H9 (cell line): ENCODE results near the gene DCDC1. TPM values are rescaled to one million over a fixed set of nuclear protein-coding genes. Genes with fewer than 3 reads are reported as not detected.

Experiments
- DNase-seq: peaks from one replicate; pipeline ENCODE4 v3.0.0-alpha.2; 2017
- H2AFZ ChIP-seq: one replicate; pipeline ENCODE4 v1.6.1; 2013; ENCODE audit warnings: mild to moderate bottlenecking, low read length, control low read depth, moderate library complexity
- H2AK5ac ChIP-seq: 2 replicates; pipeline ENCODE4 v1.6.1; 2013; ENCODE audit warnings: low read length, control low read depth, mixed read lengths; ENCODE audit not compliant: insufficient read length
- H2BK120ac ChIP-seq: one replicate; pipeline ENCODE4 v1.6.1; 2013; ENCODE audit warnings: low read depth, mild to moderate bottlenecking, low read length, control low read depth, inconsistent platforms; ENCODE audit not compliant: poor library complexity, severe bottlenecking
- H2BK12ac ChIP-seq: 2 replicates; pipeline ENCODE4 v1.6.1; 2013; ENCODE audit warnings: low read length, control low read depth, mixed read lengths, low read depth; ENCODE audit not compliant: insufficient read length
- H2BK15ac ChIP-seq: 2 replicates; pipeline ENCODE4 v1.6.1; 2013; ENCODE audit warnings: low read depth, low read length, control low read depth
- H2BK20ac ChIP-seq: one replicate; pipeline ENCODE4 v1.6.1; 2013; ENCODE audit warnings: low read depth, mild to moderate bottlenecking, low read length, control low read depth, inconsistent platforms; ENCODE audit not compliant: poor library complexity, severe bottlenecking
- H2BK5ac ChIP-seq: 2 replicates; pipeline ENCODE4 v1.6.1; 2013; ENCODE audit warnings: low read length, control low read depth, mixed read lengths; ENCODE audit not compliant: insufficient read length
- H3K14ac ChIP-seq: 2 replicates; pipeline ENCODE4 v1.6.1; 2013; ENCODE audit warnings: low read length, control low read depth; ENCODE audit not compliant: insufficient read depth
- H3K18ac ChIP-seq: 2 replicates; pipeline ENCODE4 v1.6.1; 2013; ENCODE audit warnings: low read depth, mild to moderate bottlenecking, mixed read lengths, low read length, control low read depth; ENCODE audit not compliant: insufficient read length
- H3K23ac ChIP-seq: 2 replicates; pipeline ENCODE4 v1.6.1; 2013; ENCODE audit warnings: low read length, control low read depth, mixed read lengths, low read depth; ENCODE audit not compliant: insufficient read length
- H3K23me2 ChIP-seq: 2 replicates; pipeline ENCODE4 v1.6.1; 2013; ENCODE audit warnings: low read depth, mild to moderate bottlenecking, mixed read lengths, low read length, control low read depth; ENCODE audit not compliant: insufficient read length, poor library complexity, severe bottlenecking
- H3K27ac ChIP-seq: 2 replicates; pipeline ENCODE4 v1.5.1; 2013; ENCODE audit warnings: low read length, control low read depth, mixed read lengths, low read depth; ENCODE audit not compliant: insufficient read length
- H3K27me3 ChIP-seq: 2 replicates; pipeline ENCODE4 v1.6.1; 2013; ENCODE audit warnings: low read length, control low read depth, inconsistent platforms; ENCODE audit not compliant: insufficient read depth
- H3K4ac ChIP-seq: 2 replicates; pipeline ENCODE4 v1.6.1; 2013; ENCODE audit warnings: low read depth, mild to moderate bottlenecking, control low read depth, inconsistent platforms, low read length, moderate library complexity
- H3K4me1 ChIP-seq: 2 replicates; pipeline ENCODE4 v1.6.1; 2013; ENCODE audit warnings: low read length, control low read depth, inconsistent platforms; ENCODE audit not compliant: insufficient read depth
- H3K4me2 ChIP-seq: 2 replicates; pipeline ENCODE4 v1.6.1; 2013; ENCODE audit warnings: low read length, control low read depth, mixed read lengths; ENCODE audit not compliant: insufficient read length, insufficient read depth
- H3K56ac ChIP-seq: 2 replicates; pipeline ENCODE4 v1.6.1; 2013; ENCODE audit warnings: low read depth, mild to moderate bottlenecking, mixed read lengths, low read length, control low read depth; ENCODE audit not compliant: insufficient read length
- H3K79me1 ChIP-seq: 2 replicates; pipeline ENCODE4 v1.6.1; 2013; ENCODE audit warnings: low read depth, mild to moderate bottlenecking, moderate library complexity, low read length, control low read depth, inconsistent platforms; ENCODE audit not compliant: insufficient read depth, poor library complexity, severe bottlenecking
- H3K79me2 ChIP-seq: 2 replicates; pipeline ENCODE4 v1.6.1; 2013; ENCODE audit warnings: low read length, control low read depth, inconsistent platforms; ENCODE audit not compliant: insufficient read depth
- H3K9ac ChIP-seq: 2 replicates; pipeline ENCODE4 v1.6.1; 2013; ENCODE audit warnings: low read length, control low read depth, mixed read lengths; ENCODE audit not compliant: insufficient read length; ENCODE audit errors: extremely low read depth
- H3K9me3 ChIP-seq: one replicate; pipeline ENCODE4 v1.6.1; 2013; ENCODE audit warnings: low read depth, low read length, inconsistent platforms; ENCODE audit not compliant: control insufficient read depth
- H3T11ph ChIP-seq: one replicate; pipeline ENCODE4 v1.6.1; 2013; ENCODE audit warnings: mild to moderate bottlenecking, low read length, control low read depth, inconsistent platforms
- H4K20me1 ChIP-seq: one replicate; pipeline ENCODE4 v1.6.1; 2013; ENCODE audit not compliant: control insufficient read depth, insufficient read length, insufficient read depth
- H4K5ac ChIP-seq: 2 replicates; pipeline ENCODE4 v1.6.1; 2013; ENCODE audit warnings: low read depth, mild to moderate bottlenecking, mixed read lengths, low read length, control low read depth; ENCODE audit not compliant: insufficient read length
- H4K8ac ChIP-seq: replicated peaks from 2 replicates; pipeline ENCODE4 v1.6.1; 2013; ENCODE audit warnings: low read length, control low read depth, mixed read lengths, low read depth; ENCODE audit not compliant: insufficient read length
- H4K91ac ChIP-seq: 2 replicates; pipeline ENCODE4 v1.6.1; 2013; ENCODE audit warnings: low read depth, mild to moderate bottlenecking, moderate library complexity, mixed read lengths, low read length, control low read depth; ENCODE audit not compliant: insufficient read length
- H3K27ac Mint-ChIP-seq, 3 experiments: 2 replicates in 2 of 3; 3 replicates in 1 of 3; pipeline ENCODE4 v1.8.0; 2020 to 2021; ENCODE audit warnings: mixed read lengths in 3 of 3, mild to moderate bottlenecking in 1 of 3, moderate library complexity in 1 of 3
- H3K27me3 Mint-ChIP-seq: 2 replicates; pipeline ENCODE4 v1.8.0; 2021; ENCODE audit warnings: low read depth, mild to moderate bottlenecking, moderate library complexity, mixed read lengths
- H3K36me3 Mint-ChIP-seq, 3 experiments: 2 replicates in 2 of 3; 3 replicates in 1 of 3; pipeline ENCODE4 v1.8.0; 2020 to 2021; ENCODE audit warnings: low read depth in 3 of 3, mixed read lengths in 3 of 3; ENCODE audit not compliant: insufficient read depth in 1 of 3
- H3K4me1 Mint-ChIP-seq, 2 experiments: 2 replicates each; pipeline ENCODE4 v1.8.0; 2020; ENCODE audit warnings: mixed read lengths in 2 of 2
- H3K4me3 Mint-ChIP-seq, 2 experiments: 2 replicates in 1 of 2; 3 replicates in 1 of 2; pipeline ENCODE4 v1.8.0; 2020 to 2021; ENCODE audit warnings: mild to moderate bottlenecking in 2 of 2, mixed read lengths in 2 of 2, moderate library complexity in 1 of 2
- H3K9me3 Mint-ChIP-seq, 2 experiments: 2 replicates in 1 of 2; 3 replicates in 1 of 2; pipeline ENCODE4 v1.8.0; 2020; ENCODE audit warnings: mild to moderate bottlenecking in 2 of 2, mixed read lengths in 2 of 2, moderate library complexity in 1 of 2
- total RNA-seq: library from RNA; stranded (reverse); gene quantifications from 2 replicates; pipeline ENCODE4 v1.2.1, GENCODE V29; 2021
- TF ChIP-seq, protein P1 (sequence below): fragments of 200-600 bp; sonication (generic); conservative IDR thresholded peaks from 3 replicates; pipeline ENCODE4 v1.8.0; 2021; ENCODE audit warnings: antibody characterized with exemption, mild to moderate bottlenecking

Gene DCDC1
- total RNA-seq, 1 experiment from 2014 or later: 0.09 TPM

- Histone ChIP-seq H2BK20ac (no peak overlapping the region), H4K20me1 (no peaks in the 10 kb centered on the region), H2AK5ac (no peak overlapping the region), H3K14ac (no peak overlapping the region), H3K23ac (no peak overlapping the region), H2BK5ac (no peak overlapping the region), H3K56ac (no peak overlapping the region), H3K4me1 (no peaks in the 10 kb centered on the region), H3K79me1 (no peaks in the 10 kb centered on the region), H2BK15ac (no peak overlapping the region), H3K18ac (no peak overlapping the region), H2BK12ac (no peak overlapping the region), H3K27me3 (no peaks in the 10 kb centered on the region), H4K8ac (no peak overlapping the region), H3K9me3 (no peaks in the 10 kb centered on the region), H2BK120ac (no peak overlapping the region), H3K27ac (no peak overlapping the region), H3K23me2 (no peaks in the 10 kb centered on the region), H3K79me2 (no peaks in the 10 kb centered on the region), H3T11ph (no peak overlapping the region), H4K91ac (no peak overlapping the region), H4K5ac (no peak overlapping the region), H3K9ac (no peak overlapping the region), H3K4me2 (no peak overlapping the region), H2AFZ (no peak overlapping the region), H3K4ac (no peak overlapping the region)
- Mint-ChIP-seq H3K4me3 (no peak overlapping the region), H3K27ac (no peak overlapping the region), H3K4me1 (peaks cover 3 to 4% of the 10 kb centered on the region in 2 experiments; a peak in 2 of 4 replicates), H3K27me3 (no peaks in the 10 kb centered on the region), H3K9me3 (peaks cover 3 to 8% of the 10 kb centered on the region in 2 experiments; a peak in 4 of 5 replicates), H3K36me3 (peaks cover 0 to 13% (median 2%) of the 10 kb centered on the region in 3 experiments; a peak in 4 of 7 replicates)
- TF ChIP-seq, protein P1, sequence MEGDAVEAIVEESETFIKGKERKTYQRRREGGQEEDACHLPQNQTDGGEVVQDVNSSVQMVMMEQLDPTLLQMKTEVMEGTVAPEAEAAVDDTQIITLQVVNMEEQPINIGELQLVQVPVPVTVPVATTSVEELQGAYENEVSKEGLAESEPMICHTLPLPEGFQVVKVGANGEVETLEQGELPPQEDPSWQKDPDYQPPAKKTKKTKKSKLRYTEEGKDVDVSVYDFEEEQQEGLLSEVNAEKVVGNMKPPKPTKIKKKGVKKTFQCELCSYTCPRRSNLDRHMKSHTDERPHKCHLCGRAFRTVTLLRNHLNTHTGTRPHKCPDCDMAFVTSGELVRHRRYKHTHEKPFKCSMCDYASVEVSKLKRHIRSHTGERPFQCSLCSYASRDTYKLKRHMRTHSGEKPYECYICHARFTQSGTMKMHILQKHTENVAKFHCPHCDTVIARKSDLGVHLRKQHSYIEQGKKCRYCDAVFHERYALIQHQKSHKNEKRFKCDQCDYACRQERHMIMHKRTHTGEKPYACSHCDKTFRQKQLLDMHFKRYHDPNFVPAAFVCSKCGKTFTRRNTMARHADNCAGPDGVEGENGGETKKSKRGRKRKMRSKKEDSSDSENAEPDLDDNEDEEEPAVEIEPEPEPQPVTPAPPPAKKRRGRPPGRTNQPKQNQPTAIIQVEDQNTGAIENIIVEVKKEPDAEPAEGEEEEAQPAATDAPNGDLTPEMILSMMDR: no peak
- no peak for DNase-seq
Observed at GRCh38 chr11:31325160-31325559, 44.4 kb downstream of the DCDC1 start.
